Measurements from ENCODE around the gene NR0B2. TPM values are rescaled to one million over a fixed set of nuclear protein-coding genes. Genes with fewer than 3 reads are reported as not detected.
A peak's percentile ranks its signal among the peaks of the same experiment; 100 is the strongest.

The NR0B2 gene
- total RNA-seq, 1 experiment from 2014 or later, result not detected

DNA sequence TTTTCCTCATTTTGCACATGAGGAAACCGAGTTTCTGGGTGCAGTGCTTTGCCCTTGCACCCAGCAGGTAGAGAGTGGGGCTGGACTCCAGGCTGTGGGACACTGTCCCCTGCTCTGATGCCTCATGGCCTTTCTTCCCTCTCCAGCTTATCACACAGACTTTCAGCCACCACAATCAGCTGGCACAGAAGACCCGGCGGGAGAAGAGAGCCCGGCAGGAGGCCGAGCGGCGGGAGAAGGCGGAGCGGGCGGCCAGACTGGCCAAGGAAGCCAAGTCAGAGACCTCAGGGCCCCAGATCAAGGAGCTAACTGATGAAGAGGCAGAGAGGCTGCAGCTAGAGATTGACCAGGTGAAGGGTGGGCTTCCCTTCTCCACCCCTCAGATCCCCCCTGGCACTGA lies 27.5 kb upstream of the NR0B2 start:
- in situ Hi-C loops (cut with HindIII; ENCODE audit: low sequenced_read_pairs), result no loop called here

DNA sequence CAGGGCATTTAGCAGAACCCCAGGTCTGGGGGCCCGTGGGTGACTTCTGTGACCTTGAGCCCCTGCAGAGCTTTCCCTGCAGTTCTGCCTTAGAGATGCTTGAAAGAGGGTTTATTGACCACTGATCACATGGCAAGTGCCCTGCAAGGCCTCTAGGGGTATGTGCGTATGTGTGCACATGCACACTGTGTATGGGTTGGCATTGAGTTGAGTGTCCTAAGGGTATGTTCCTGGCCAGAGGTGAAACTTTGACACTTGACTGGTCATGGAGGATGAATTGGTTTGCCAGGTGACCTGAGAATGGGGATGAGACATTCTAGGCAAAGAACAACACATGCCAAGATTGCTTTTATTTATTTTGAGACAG lies 24.9 kb upstream of the NR0B2 start:
- in situ Hi-C loops (cut with HindIII; ENCODE audit: low sequenced_read_pairs), result no loop called here
- no peak for DNase-seq (ENCODE audit: low spot score)

More for the DNA sequence above, 27.5 kb upstream of the NR0B2 start:
- no peak for DNase-seq (ENCODE audit: low spot score)

DNA sequence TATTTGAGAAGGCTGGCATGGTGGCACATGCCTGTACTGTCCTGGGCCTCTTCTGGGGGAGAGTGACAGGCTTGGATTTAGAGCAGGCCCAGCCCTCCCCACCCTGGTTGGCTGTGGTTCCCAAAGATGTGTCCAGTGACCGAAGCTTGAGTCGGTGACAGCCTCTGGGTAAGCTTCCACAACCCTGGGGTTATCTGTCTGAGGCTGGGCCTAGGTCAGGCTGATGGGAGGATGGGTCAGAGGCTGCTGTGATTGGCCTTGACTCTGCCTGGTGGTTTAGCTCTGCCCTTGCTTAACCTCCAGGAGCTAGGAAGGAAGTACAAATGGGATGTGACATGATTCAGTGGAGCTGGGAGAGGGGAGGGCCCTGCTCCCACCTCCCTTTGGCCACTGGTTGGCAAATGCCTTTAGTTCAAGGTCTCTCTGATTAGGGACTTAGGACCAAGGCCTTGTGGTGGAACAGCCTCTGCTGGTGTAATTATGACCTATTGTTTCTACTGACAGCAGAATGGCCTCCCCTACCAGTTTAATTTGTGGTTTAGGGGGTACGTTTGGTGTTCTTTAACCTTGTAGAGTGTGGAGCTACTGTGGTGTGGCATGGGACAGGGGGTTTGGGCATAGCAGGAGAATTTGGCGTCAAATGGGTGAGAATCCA lies 24.4 kb upstream of the NR0B2 start:
- DNase-seq (ENCODE audit: low spot score), result no peak
- in situ Hi-C loops (cut with HindIII; ENCODE audit: low sequenced_read_pairs), result no loop called here

DNA sequence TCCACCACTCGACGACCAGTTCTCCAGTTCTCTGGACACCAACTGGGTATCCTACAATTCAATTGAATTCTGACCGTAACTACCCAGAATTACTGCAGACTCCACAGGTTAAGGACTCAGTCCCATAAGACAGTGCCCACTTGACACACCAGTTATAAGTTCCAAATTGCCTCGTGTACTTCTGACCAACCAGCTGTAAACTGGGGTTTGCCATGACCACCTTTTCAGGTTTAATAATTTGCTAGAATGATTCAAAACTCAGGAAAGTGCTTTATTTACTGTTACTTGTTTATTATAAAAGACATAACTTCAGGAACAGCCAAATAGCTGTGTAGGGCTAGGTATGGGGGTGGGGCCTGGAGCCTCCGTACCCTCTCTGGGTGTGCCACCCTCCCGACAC lies 23.0 kb upstream of the NR0B2 start:
- in situ Hi-C loops (cut with HindIII; ENCODE audit: low sequenced_read_pairs), result no loop called here
- DNase-seq (ENCODE audit: low spot score), result no peak

DNA sequence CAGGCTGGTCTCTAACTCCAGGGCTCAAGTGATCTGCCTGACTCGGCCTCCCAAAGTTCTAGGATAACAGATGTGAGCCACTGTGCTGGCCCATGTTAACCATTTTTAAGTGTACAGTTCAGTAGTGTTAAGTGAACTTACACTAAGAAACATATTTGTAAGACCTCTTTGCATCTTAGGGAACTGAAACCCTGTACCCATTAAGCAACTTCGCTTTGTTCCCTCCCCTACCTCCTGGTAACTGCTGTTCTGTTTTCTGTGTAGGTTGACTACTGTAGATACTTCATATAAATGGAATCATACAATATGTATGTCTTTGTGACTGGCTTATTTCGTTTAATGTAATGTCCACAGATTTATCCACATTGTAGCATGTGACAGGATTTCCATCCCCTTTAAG lies 18.8 kb upstream of the NR0B2 start:
- in situ Hi-C loops (cut with HindIII; ENCODE audit: low sequenced_read_pairs), result no loop called here
- DNase-seq (ENCODE audit: low spot score), result no peak

DNA sequence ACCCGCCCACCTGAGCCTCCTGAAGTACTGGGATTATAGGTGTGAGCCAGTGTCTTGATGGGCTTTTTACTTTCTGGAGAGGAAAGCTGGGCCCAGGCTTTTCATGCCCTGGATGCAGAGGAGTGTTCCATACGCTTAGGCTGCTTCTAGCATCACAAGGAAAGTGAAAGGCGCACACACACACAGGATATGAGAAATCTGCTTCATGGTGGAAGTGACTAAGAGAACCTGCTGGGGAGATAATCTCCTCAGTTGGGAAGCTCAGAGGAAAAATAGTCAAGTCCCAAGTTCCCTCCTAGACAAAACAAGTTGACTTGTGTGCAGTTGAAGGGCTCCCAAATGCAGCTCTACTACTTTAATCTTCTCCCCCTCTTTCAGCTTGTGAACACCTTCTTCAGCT lies 9.9 kb upstream of the NR0B2 start:
- in situ Hi-C loops (cut with HindIII; ENCODE audit: low sequenced_read_pairs), result no loop called here

DNA sequence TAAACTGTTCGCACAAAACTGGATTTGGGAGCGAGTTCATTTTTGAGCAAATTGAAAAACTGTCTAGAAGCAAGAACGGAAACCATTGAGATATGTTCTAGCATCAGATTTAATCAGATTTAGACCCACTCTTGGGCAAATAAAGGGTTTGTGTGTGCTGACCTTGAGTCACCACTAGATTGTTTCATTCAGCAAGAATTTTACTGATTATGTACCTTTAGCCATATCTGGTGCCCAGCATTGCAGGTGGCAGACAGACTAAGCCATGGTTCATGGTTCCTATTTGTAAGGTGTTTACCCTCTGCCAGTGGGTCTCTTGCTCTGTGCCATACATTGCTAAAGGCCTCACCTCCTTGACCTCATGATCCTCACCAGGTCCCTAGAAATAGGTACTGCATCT lies 9.1 kb upstream of the NR0B2 start:
- DNase-seq (ENCODE audit: low spot score), result no peak
- in situ Hi-C loops (cut with HindIII; ENCODE audit: low sequenced_read_pairs), result no loop called here

More for the DNA sequence above, 9.9 kb upstream of the NR0B2 start:
- no peak for DNase-seq (ENCODE audit: low spot score)

DNA sequence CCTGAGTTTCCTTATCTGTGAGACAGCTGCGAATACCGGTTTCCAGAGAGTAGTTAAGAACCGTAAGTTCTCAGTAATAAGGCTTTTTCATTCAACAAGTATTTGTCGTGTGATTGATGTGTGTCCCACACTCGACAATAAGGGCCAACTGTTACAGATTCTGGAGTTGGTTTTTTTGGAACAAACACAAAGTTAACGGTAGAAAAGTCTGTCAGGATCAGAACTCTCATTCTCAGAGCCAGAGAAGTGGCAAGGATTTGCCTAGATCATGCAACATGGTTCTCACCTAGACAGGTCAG lies 8.6 kb upstream of the NR0B2 start:
- no peak for DNase-seq (ENCODE audit: low spot score)
- in situ Hi-C loops (cut with HindIII; ENCODE audit: low sequenced_read_pairs), result no loop called here

DNA sequence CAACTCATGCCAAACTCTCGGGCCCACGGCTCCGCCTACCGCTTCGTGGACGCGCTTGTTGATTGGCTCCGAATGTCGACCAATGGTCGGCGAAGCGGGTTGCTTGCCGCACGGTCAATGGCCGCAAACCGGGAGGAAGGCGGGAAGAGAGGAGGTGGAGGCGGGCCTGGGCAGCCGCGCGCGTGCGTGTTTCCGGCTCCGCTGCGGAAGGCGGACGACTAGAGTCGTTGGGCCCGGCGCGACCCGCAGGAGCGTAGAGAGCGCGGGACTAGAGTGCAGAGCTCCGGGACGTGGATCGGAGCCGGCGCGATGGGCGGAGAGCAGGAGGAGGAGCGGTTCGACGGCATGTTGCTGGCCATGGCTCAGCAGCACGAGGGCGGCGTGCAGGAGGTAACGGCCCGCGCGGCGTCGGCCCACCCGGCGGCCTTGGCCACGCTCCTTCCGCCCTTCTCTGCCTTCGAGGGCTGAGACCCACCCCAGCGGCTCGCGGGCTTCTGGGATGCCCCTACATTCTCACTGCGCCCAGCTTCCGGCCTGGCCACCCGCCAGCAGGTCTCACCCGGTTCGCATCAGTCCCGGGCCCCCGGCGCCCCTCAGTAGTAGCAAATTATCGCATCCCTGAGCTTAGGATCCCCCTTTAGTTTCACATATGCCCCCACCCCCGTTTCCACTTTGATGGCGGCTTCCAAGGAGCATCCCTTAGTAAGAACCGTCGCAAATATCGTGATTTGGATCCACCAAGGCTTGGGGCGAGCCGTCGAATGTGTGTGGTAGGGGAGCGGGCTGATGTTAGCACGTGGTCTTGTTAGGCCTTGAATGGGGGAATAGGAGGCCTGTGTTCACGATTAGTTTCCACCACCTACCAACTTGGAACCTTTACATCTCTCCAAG lies 8.0 kb upstream of the NR0B2 start, which contains the start of gene NUDC:
Gene NUDC, plus strand, starts transcription at position 204 of the 891 bp plus-strand sequence. Its CDS starts 106 bp downstream, at position 310.
- in situ Hi-C loops (cut with HindIII; ENCODE audit: low sequenced_read_pairs), result no loop called here
- DNase-seq (ENCODE audit: low spot score), result peak; percentile 99

DNA sequence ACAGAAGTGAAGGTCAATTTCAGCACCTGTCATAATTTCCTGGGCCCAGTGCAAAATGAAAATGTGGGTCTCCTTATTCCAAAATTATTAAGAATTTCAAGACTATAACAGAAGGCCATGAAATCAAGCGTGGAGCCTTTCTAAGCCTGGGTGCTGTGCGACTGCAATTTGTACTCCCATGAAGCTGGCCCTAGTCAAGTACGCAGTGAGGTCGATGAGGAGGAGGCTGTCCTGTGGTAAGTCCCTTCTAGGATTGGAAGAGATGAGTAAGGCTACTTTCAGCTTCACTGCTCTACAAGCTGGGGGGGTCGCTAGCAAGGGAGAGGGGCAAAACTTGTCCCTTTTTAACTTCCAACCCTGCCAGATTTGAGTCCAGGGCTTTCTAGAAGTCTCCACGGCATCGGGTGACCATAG lies 7.4 kb upstream of the NR0B2 start:
- in situ Hi-C loops (cut with HindIII; ENCODE audit: low sequenced_read_pairs), result no loop called here
- no peak for DNase-seq (ENCODE audit: low spot score)

DNA sequence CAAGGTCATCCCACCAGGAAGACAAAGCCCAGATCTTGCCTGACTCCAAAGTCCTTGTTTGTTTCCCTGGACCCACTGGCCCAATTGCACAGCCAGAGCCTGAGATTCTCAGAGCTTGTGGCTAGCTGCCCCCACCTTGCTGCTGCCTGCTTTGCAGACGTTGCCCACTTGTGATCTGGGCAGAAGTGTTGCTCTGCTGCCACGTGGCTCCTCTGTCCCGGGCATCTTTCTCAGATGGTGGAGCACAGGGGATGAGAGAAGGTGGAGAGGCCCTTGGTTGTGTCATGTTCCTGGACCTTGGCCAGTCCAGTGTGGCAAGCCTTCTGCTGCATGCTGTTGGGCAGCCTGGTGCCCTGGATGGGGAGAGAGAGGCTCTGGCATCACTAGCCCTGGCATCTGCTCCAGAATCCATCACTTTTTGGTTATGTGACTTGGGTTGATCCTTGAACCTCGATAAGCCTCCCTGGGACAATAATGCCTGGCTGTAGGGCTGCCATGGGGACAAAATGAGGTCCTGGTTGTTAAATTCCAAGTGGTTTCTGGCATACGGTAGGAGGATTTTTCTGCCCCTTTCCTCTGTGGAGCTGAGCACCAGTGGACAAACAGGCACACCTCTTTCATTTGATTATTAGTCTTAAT lies 1.5 kb upstream of the NR0B2 start:
- in situ Hi-C loops (cut with HindIII; ENCODE audit: low sequenced_read_pairs), result no loop called here
- peak; percentile 74 for DNase-seq (ENCODE audit: low spot score)

DNA sequence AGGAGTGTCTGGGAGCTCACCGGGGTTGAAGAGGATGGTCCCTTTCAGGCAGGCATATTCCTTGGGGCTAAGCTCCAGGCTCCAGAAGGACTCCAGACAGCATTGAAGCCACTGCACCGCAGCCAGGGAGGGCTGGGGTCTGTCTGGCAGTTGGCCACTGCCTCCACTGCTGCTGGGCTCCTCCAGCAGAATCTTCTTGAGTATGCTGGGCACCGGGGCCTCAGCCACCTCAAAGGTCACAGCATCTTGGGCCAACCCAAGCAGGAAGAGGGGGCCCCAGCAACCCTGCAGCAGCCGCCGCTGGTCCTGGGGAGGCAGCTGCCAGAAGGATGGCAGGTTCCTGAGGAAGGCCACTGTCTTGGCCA lies 404 bp downstream of the NR0B2 start:
- no peak for DNase-seq (ENCODE audit: low spot score)
- in situ Hi-C loops (cut with HindIII; ENCODE audit: low sequenced_read_pairs), result no loop called here

DNA sequence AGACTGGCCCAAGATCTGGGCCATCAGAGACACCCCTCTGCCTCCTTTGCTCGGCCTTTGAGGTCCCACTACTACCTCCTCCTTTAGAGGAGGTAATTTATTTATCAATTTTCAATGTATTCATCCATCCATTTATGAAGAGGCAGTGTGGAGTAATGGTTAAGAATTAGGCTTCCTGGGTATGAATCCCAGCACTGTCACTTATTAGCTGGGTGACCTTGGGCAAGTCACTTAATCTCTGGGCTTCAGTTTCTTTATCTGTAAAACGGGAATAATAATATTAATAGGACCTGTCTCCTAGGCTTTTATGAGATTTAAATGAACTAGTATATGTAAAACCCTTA lies 1.7 kb downstream of the NR0B2 start:
- DNase-seq (ENCODE audit: low spot score), result no peak
- in situ Hi-C loops (cut with HindIII; ENCODE audit: low sequenced_read_pairs), result no loop called here

DNA sequence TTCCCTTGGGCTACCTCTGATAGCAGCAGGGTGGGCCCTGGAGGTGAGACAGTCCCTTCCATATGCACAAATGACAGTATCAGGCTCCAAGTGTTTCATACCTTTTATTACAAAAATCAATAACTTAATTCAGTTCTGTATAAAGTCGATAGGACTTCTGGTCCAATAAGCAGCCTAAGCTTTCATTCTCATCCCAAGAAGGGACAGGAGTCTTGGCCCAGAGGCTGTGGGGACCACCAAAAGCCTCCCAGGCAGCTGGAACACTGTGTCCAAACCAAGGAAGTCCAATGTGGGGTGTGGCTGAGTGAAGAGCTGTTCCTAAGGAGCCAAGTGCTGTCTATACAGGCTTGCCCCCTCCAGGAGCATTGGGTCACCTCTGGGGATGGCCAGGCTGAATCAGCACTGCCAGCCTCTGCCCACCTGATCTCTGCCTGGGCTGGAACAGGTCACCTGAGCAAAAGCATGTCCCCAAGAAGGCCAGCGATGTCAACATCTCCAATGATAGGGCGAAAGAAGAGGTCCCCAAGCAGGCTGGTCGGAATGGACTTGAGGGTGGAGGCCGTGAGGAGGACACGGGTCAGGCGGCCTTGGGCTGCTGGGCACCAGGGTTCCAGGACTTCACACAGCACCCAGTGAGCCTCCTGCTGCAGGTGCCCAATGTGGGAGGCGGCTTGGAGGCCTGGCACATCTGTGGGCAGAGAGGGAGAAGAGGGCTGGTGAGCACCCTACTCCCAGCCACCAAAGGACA lies 2.2 kb downstream of the NR0B2 start:
- in situ Hi-C loops (cut with HindIII; ENCODE audit: low sequenced_read_pairs), result no loop called here
- no peak for DNase-seq (ENCODE audit: low spot score)

DNA sequence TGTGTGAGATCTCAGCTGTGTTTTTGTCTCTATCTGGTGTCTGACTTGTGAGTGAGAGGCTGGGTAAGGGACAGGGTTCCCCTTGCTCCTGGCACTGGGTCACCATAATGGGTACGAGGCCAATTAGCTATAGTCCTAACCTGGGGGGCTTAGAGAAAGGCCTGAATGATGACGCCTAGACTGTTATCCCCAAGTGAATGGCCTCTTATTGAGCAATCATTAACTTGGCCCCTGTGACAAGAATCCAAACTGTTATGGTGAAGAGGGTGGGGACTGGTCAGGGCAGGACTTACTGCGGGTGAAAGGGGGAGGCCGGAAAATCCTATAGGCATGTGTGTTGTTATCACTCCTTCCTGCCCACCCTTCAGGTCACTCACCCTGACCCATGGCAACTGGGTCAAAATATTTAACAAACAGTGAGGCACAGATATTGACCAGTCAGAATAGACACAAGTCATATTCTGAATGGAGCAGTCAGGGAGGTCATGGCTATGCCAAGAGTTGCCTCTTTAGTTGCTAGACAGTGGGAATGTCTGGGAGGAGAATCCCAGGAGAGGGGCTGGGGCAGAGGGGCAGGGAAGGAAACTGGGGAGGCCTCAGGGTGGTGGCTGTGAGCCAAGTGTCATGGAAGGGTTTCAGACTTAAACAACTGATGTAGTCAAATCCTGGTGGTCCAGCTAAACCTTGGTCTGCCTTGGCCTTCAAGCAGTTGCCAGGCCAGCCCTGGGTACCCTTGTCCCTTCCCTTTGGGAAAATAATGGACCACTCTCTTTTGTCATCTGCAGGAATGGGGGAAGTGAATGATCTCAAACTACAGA lies 3.2 kb downstream of the NR0B2 start:
- in situ Hi-C loops (cut with HindIII; ENCODE audit: low sequenced_read_pairs), result no loop called here
- no peak for DNase-seq (ENCODE audit: low spot score)

DNA sequence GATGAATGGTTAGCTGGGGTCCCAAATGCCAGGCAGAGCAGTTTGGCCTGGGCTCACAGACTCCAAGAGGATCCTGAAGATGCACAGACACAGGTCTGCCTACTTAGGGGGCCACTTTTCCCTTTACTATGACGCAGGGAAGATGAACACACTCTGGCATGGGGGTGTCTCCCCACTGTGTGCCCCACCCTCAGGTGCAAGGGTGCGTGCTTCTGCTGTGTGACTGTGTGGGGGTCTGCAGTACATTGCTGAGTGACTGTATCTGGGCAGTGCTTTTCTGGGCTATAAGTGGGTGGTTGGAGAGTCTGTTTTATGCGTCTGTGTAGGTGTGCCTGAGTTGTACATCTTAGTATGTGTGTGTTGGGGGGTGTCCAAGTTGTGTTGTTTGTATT lies 3.8 kb downstream of the NR0B2 start:
- in situ Hi-C loops (cut with HindIII; ENCODE audit: low sequenced_read_pairs), result no loop called here
- no peak for DNase-seq (ENCODE audit: low spot score)

DNA sequence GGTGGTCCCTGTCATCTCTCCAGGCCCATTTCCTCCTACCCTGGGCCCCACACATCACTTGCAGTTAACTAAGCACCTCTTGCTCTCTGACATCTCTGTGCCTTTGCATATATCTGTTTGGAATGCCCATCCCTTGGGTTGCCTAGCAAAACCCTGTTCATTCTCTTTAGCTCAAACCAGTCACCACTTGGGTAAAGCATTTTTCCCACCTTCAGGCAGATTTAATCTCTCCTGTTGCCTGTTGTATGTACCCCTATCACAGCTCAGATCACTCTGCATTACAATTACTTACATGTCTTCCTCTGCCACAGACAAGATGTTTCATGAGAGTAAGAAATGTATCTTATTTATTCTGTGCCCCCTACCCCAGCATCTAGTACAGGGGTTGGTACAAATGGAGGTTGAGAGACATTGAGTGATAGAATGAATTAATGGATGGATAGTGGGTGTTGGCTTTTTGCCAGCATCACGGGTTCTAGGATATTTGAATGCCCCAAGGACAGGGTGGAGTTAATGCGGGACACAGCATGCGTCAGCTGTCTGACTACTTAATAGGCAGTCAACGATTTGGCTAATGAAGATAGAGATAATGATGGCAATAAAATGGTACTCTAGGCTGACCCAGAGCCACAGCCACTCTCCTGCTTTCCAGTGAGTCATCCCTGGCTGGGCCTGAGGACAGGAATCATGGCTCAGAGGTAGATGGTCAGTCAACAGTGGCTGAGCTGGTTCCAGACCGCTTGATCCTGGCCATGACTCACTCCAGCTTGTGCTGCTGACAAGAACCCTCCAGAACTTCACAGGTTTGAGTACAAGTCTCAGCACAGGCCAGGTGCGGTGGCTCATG lies 6.5 kb downstream of the NR0B2 start:
- DNase-seq (ENCODE audit: low spot score), result no peak
- in situ Hi-C loops (cut with HindIII; ENCODE audit: low sequenced_read_pairs), result no loop called here

DNA sequence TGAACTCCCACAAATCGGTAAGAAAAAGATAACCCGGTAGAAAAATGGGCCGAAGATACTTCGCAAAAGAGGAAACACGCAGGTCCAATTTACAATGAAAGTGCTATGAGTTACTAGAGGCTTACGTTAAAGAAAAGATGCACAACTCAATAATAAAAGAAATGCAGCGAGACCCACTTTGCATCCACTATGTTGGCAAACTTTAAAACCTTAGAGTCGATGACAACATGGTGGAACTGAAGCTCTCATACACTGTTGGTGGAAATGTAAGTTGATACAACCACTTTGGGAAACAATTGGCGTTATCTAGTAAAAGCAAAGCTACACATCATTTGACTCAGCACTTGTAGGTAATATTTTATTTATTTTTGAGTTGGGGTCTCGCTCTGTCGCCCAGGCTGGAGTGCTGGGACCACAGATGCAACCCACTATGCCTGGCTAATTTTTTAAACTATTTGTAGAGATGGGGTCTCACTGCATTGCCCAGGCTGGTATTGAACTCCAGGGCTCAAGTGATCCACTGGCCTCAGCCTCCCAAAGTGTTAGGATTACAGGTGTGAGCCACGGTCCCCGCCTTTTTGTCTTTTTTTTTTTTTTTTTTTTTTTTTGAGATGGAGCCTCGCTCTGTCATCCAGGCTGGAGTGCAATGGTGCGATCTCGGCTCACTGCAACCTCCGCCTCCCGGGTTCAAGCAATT lies 12.8 kb downstream of the NR0B2 start:
- in situ Hi-C loops (cut with HindIII; ENCODE audit: low sequenced_read_pairs), result no loop called here

More for the DNA sequence above, 12.8 kb downstream of the NR0B2 start:
- no peak for DNase-seq (ENCODE audit: low spot score)

Measured in G401 (cell line).